ENCODE results near the gene MPZL1. TPM values are rescaled to one million over a fixed set of nuclear protein-coding genes. Genes with fewer than 3 reads are reported as not detected.

The MPZL1 gene
- 36.0 and 38.4 TPM in 2 replicates for total RNA-seq

GRCh38 chr1:167721617-167722151 is at the start of gene MPZL1:
Gene MPZL1 (plus strand): TSS chr1:167721982. CDS start chr1:167722152, 170 bp downstream.
- intact Hi-C loops (cut with micrococcal nuclease), result loop anchor here (1.0 to 10.0 kb wide), 7 partner anchors 31 to 1383 kb away; partner anchors contain the start of genes ATP1B1, DCAF6 and SFT2D2

DNA sequence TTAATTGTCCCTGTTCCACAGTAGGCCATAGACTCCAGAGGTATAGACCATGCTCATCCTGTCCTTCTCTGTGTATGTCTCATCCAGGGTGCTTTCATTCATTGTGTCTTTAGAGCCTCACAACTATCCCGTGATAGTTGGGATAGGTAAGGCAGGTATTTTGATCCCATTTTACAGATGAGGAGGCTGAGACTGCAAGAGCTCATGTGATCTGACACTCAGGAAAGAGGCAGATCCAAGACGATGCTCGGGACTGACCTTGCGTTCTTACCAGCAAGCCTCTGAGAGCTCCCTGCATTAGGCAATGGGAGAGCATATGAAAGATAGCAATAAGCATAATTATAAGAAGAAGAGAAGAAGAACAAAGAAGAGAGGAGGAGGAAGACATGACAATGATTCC is 49.0 kb upstream of the MPZL1 start:
- intact Hi-C loops (cut with micrococcal nuclease), result loop anchor here (5.0 kb wide), 1 partner anchor 71 kb away; no protein-coding TSS in a partner anchor

GRCh38 chr1:167673265-167673664 is 48.5 kb upstream of the MPZL1 start:
- intact Hi-C loops (cut with micrococcal nuclease), result loop anchor here (5.0 kb wide), 1 partner anchor 71 kb away; no protein-coding TSS in a partner anchor

- intact Hi-C loops (cut with micrococcal nuclease), result loop anchor here (5.0 kb wide), 1 partner anchor 72 kb away; no protein-coding TSS in a partner anchor
Observed at GRCh38 chr1:167674156-167674555, 47.6 kb upstream of the MPZL1 start.

DNA sequence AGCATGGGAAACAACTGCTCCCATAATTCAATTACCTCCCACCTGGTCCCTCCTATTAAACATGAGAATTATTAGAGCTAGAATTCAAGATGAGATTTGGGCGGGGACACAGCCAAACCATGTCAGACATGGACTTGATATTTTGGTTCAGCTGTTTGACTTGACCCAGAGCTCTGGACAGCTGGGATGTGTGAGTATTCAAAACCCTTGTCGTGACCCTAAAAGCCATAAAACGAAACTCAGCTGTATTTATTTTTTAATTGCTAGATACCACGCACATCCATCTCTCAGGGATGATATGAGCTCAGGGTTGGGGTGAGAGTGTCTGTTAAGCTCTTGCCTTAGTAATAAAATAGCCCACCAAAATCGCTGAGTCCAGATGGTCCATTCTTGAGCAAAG is 46.3 kb upstream of the MPZL1 start:
- intact Hi-C loops (cut with micrococcal nuclease), result no loop called here

- intact Hi-C loops (cut with micrococcal nuclease), result no loop called here
Observed at GRCh38 chr1:167676205-167676915, 45.4 kb upstream of the MPZL1 start.

DNA sequence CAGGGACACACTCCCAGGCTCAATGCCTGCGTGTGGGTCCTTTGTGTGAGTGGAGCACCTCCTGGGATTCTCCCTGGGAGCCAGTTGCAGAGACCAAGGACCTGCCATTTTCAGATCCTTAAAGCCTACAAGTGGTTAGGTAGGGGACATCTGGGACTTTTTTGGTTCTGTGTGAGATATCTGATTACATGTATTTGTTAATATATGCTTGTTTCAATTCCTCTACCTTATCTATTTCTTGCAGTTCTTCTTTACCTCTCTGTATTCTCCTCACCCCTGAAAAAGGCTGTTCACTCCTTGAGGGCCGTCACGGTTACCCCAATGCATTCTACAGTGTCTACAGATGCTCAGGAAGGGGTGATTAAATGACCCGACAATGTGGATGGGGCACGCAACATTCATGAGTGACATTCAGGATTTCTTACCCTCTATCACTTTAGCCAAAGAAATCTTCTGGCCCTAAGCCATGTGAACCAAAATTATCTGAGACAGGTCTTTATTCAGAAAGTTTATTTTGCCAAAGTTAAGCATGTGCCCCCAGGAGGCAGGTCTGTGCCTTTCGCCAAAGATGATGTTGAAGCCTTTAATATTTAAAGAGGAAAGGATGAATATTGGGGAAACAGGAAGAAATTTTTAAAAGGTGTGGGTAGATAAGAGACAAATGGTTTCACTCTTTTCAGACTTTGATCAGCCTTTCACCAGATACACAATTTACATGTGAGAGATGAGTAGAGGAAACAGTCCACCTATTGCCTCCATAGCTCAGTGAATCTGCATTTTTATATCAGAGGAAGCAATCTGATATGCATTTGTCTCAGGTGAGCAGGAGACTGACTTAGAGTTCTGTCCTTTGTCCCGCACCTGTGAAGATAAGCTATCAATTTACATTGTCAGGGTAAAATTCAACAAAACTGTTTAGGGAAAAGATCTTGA is 44.6 kb upstream of the MPZL1 start:
- intact Hi-C loops (cut with micrococcal nuclease), result no loop called here

DNA sequence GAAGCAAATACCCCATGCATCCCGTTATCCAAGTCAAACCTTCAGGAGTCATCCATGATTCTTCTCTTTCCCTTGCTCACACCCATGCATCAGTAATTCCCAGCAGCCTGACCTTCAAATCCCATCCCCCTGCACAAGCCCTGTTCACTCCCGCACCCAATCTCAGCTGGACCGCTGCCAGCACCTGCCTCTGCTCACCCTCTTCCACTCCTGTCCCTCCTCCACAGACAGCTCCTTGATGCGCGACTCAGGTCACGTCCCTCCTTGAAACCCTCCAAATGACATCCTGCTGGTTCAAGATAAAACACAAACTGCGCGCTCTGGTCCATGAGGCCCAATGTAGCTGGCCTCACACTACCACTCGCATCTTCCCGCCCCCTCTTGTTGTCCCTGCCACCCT is 43.4 kb upstream of the MPZL1 start:
- intact Hi-C loops (cut with micrococcal nuclease), result no loop called here

- intact Hi-C loops (cut with micrococcal nuclease), result no loop called here
Observed at GRCh38 chr1:167678838-167679237, 42.9 kb upstream of the MPZL1 start.

DNA sequence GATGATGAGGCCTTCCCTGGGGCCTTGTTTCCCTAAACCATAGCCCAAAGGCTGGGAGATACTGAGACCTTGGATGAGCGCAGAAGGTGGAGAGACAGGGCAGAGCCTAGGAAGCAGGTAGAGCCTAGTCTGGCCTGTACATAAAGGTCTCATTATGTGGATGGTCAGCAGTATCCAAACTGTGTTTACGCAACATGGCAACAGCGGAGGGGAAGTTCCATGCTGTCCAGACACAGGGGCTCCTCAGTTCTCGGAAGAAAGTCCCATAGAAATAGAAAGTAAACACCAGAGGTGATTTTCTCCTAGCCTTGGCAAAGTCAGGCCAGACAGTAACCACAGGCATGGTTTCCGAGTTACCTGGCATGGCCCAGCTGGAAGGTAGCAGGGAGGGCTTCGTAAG is 42.1 kb upstream of the MPZL1 start:
- intact Hi-C loops (cut with micrococcal nuclease), result no loop called here

GRCh38 chr1:167681024-167681423 is 40.8 kb upstream of the MPZL1 start:
- intact Hi-C loops (cut with micrococcal nuclease), result no loop called here

GRCh38 chr1:167681451-167682098 is 40.2 kb upstream of the MPZL1 start:
- intact Hi-C loops (cut with micrococcal nuclease), result no loop called here

DNA sequence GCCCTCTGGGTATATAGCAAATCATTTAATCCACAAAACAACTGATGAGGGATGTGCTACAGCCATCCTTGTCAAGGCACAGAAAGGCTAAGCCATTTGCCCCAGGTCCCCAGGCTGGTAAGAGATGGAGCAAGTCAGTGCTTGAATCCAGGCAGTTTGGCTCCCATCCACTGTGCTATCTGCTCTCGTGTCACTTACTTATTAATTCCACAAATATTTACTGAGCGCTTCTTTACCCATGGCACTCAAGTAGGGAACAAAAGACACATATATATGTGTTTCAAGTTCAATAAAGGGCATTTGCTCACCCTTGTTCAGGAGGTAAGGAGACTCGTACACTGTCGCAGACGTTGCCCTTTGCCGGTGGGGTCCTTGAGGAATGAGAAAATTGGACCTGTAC is 38.6 kb upstream of the MPZL1 start:
- intact Hi-C loops (cut with micrococcal nuclease), result no loop called here

GRCh38 chr1:167683641-167684502 is 37.9 kb upstream of the MPZL1 start:
- intact Hi-C loops (cut with micrococcal nuclease), result no loop called here

DNA sequence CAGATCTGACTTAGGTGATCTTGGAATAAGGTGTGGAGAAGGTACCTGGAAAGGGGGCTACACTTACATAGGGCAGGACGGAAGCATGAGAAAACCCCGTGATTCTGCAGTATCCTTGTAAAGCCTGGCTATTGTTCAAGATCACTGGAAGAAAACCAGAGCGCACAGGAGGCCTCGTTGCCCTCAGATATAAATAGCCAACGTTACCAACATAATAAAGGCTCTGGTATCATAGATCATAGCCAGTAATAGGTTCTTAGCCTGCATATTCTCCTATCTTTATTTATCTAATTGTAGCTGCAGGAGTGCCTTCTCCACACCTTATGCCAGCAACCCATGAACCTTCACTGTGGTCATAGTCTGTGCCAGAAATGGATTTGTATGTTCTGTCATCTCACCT is 35.9 kb upstream of the MPZL1 start:
- intact Hi-C loops (cut with micrococcal nuclease), result loop anchor here (5.0 kb wide), 1 partner anchor 419 kb away; no protein-coding TSS in a partner anchor

GRCh38 chr1:167687919-167688519 is 33.8 kb upstream of the MPZL1 start:
- intact Hi-C loops (cut with micrococcal nuclease), result loop anchor here (1.0 to 5.0 kb wide), 7 partner anchors 34 to 421 kb away; no protein-coding TSS in a partner anchor

- intact Hi-C loops (cut with micrococcal nuclease), result loop anchor here (5.0 kb wide), 1 partner anchor 422 kb away; no protein-coding TSS in a partner anchor
Observed at GRCh38 chr1:167689567-167689920, 32.2 kb upstream of the MPZL1 start.

DNA sequence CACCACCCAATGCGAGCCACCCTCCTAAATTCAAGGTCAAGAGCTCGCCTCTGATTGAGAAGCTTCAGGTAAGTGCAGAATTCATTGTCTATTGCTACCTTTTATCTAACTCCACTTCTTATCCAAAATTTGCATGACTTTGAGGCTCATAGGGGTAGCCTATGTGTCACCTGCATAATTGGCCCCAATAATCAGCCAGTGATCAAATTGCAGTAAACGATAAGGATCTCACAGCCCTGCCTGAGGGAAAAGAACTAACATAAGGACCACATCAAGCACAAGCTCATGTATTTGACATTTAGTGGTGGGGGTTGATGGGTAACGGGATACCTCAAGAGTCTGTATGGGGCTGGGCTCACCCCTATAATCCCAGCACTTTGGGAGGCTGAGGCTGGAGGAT is 31.7 kb upstream of the MPZL1 start:
- intact Hi-C loops (cut with micrococcal nuclease), result no loop called here

- intact Hi-C loops (cut with micrococcal nuclease), result no loop called here
Observed at GRCh38 chr1:167693425-167694045, 28.2 kb upstream of the MPZL1 start.

Data from T-helper 1 cell treated with Interleukin-12 subunit alpha and Interleukin-12 subunit beta and Interleukin-4 antibody, amounts not matched to agents 30 ng/mL and 1 ng/mL, for 36 hours (primary cell).